ENCODE data around the gene ZNF493.

The ZNF493 gene

DNA sequence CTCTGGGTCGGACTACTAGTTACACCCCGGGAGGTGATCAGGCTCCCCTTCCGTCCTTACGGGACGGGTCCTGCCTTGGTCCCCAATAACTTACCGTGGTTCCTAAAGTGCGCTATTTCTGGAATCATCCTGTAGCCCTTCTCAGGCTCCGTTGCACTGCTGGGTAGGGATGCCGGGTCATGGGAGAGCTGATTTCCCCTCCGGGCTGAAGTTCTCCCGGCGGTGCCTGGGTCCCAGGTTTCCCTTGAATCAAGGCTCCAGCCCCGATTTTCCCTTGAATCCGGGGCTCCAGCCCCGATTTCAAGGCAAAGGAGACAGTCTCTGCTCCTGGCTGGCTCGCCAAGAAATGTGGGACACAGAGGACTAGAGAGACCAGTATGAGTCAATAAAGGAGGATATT lies 43.4 kb downstream of the ZNF493 start:
- Histone ChIP-seq H3K23ac (ENCODE audit: low read length in 2 of 2) (no peak overlapping the region), H4K8ac (ENCODE audit: low read length) (no peak overlapping the region), H3K27ac (ENCODE audit: low read length, poor library complexity, severe bottlenecking) (no peak overlapping the region), H2AK5ac (ENCODE audit: low read length, severe bottlenecking) (no peak overlapping the region), H2BK120ac (ENCODE audit: low read depth, low read length) (no peak overlapping the region), H3K4me2 (ENCODE audit: low read length, poor library complexity, severe bottlenecking) (no peak overlapping the region), H2AFZ (ENCODE audit: low read depth, low read length) (no peak overlapping the region), H3K18ac (ENCODE audit: low read depth in 1 of 2, low read length in 2 of 2) (no peak overlapping the region), H4K91ac (ENCODE audit: low read length) (no peak overlapping the region), H3K9me3 (ENCODE audit: control insufficient read depth, low read length) (peaks cover 71% of the 10 kb centered on the region), H2BK12ac (ENCODE audit: low read length in 2 of 2) (no peak overlapping the region), H3K4me3 (ENCODE audit: insufficient read depth in 1 of 2, low read depth in 1 of 2, low read length in 2 of 2) (no peak overlapping the region), H3K27me3 (ENCODE audit: control insufficient read depth in 1 of 2, insufficient read depth in 1 of 2, low read length in 2 of 2) (no peaks in the 10 kb centered on the region), H3K36me3 (ENCODE audit: control insufficient read depth in 1 of 2, insufficient read depth in 2 of 2, low read depth in 1 of 2, low read length in 2 of 2) (peaks cover 0 to 3% of the 10 kb centered on the region in 2 experiments), H3K4ac (ENCODE audit: low read depth in 1 of 2, low read length in 2 of 2) (no peak overlapping the region), H3K4me1 (ENCODE audit: control insufficient read depth, insufficient read depth, low read depth, low read length) (no peaks in the 10 kb centered on the region), H3K14ac (ENCODE audit: low read length in 2 of 2) (no peak overlapping the region), H3K79me1 (replicated peaks; ENCODE audit: low read length, poor library complexity, severe bottlenecking) (no peaks in the 10 kb centered on the region), H2BK15ac (ENCODE audit: low read depth, poor library complexity, severe bottlenecking) (no peak overlapping the region), H3K9ac (ENCODE audit: low read length) (no peak overlapping the region), H2BK5ac (ENCODE audit: low read depth, low read length, poor library complexity, severe bottlenecking) (no peak overlapping the region)
- no peak for DNase-seq
- WGBS = 87% methylated on average over 16 of the region's 16 CpGs

GRCh38 chr19:21451187-21451586 lies 54.3 kb downstream of the ZNF493 start:
- H3K27ac ChIP-seq (ENCODE audit: low read length, poor library complexity, severe bottlenecking) = no peak overlapping the region
- no peak overlapping the region for H2BK5ac ChIP-seq (ENCODE audit: low read depth, low read length, poor library complexity, severe bottlenecking)
- no peak overlapping the region for H3K18ac ChIP-seq (ENCODE audit: low read depth in 1 of 2, low read length in 2 of 2)
- no peak overlapping the region for H2BK15ac ChIP-seq (ENCODE audit: low read depth, poor library complexity, severe bottlenecking)
- WGBS = 45% methylated on average over 2 of the region's 3 CpGs
- H3K4me1 ChIP-seq (ENCODE audit: control insufficient read depth, insufficient read depth, low read depth, low read length) = no peaks in the 10 kb centered on the region
- no peaks in the 10 kb centered on the region for H3K79me1 ChIP-seq (replicated peaks; ENCODE audit: low read length, poor library complexity, severe bottlenecking)
- no peak overlapping the region for H3K23ac ChIP-seq (ENCODE audit: low read length in 2 of 2)
- no peak overlapping the region for H4K91ac ChIP-seq (ENCODE audit: low read length)
- no peak overlapping the region for H3K9ac ChIP-seq (ENCODE audit: low read length)
- no peak overlapping the region for H3K4ac ChIP-seq (ENCODE audit: low read depth in 1 of 2, low read length in 2 of 2)
- H2BK12ac ChIP-seq (ENCODE audit: low read length in 2 of 2) = no peak overlapping the region
- no peak overlapping the region for H2AFZ ChIP-seq (ENCODE audit: low read depth, low read length)
- no peak overlapping the region for H3K4me2 ChIP-seq (ENCODE audit: low read length, poor library complexity, severe bottlenecking)
- peaks cover 45% of the 10 kb centered on the region for H3K9me3 ChIP-seq (ENCODE audit: control insufficient read depth, low read length)
- no peak overlapping the region for H4K8ac ChIP-seq (ENCODE audit: low read length)
- H3K27me3 ChIP-seq (ENCODE audit: control insufficient read depth in 1 of 2, insufficient read depth in 1 of 2, low read length in 2 of 2) = no peaks in the 10 kb centered on the region
- no peak overlapping the region for H2BK120ac ChIP-seq (ENCODE audit: low read depth, low read length)
- DNase-seq = no peak
- no peak overlapping the region for H2AK5ac ChIP-seq (ENCODE audit: low read length, severe bottlenecking)
- no peak overlapping the region for H3K14ac ChIP-seq (ENCODE audit: low read length in 2 of 2)
- H3K4me3 ChIP-seq (ENCODE audit: insufficient read depth in 1 of 2, low read depth in 1 of 2, low read length in 2 of 2) = no peak overlapping the region
- H3K36me3 ChIP-seq (ENCODE audit: control insufficient read depth in 1 of 2, insufficient read depth in 2 of 2, low read depth in 1 of 2, low read length in 2 of 2) = no peaks in the 10 kb centered on the region

GRCh38 chr19:21454901-21455300 lies 58.0 kb downstream of the ZNF493 start:
- Histone ChIP-seq H3K36me3 (ENCODE audit: control insufficient read depth in 1 of 2, insufficient read depth in 2 of 2, low read depth in 1 of 2, low read length in 2 of 2) (no peaks in the 10 kb centered on the region), H3K9me3 (ENCODE audit: control insufficient read depth, low read length) (peaks cover 42% of the 10 kb centered on the region), H3K4me2 (ENCODE audit: low read length, poor library complexity, severe bottlenecking) (no peak overlapping the region), H3K79me1 (replicated peaks; ENCODE audit: low read length, poor library complexity, severe bottlenecking) (peaks cover 2% of the 10 kb centered on the region), H2BK5ac (ENCODE audit: low read depth, low read length, poor library complexity, severe bottlenecking) (no peak overlapping the region), H3K18ac (ENCODE audit: low read depth in 1 of 2, low read length in 2 of 2) (no peak overlapping the region), H2BK15ac (ENCODE audit: low read depth, poor library complexity, severe bottlenecking) (no peak overlapping the region), H3K14ac (ENCODE audit: low read length in 2 of 2) (no peak overlapping the region), H2AFZ (ENCODE audit: low read depth, low read length) (no peak overlapping the region), H3K27me3 (ENCODE audit: control insufficient read depth in 1 of 2, insufficient read depth in 1 of 2, low read length in 2 of 2) (no peaks in the 10 kb centered on the region), H3K4me1 (ENCODE audit: control insufficient read depth, insufficient read depth, low read depth, low read length) (no peaks in the 10 kb centered on the region), H3K4ac (ENCODE audit: low read depth in 1 of 2, low read length in 2 of 2) (no peak overlapping the region), H2BK12ac (ENCODE audit: low read length in 2 of 2) (no peak overlapping the region), H4K8ac (ENCODE audit: low read length) (no peak overlapping the region), H3K27ac (ENCODE audit: low read length, poor library complexity, severe bottlenecking) (no peak overlapping the region), H3K4me3 (ENCODE audit: insufficient read depth in 1 of 2, low read depth in 1 of 2, low read length in 2 of 2) (no peak overlapping the region), H3K23ac (ENCODE audit: low read length in 2 of 2) (no peak overlapping the region), H3K9ac (ENCODE audit: low read length) (no peak overlapping the region), H4K91ac (ENCODE audit: low read length) (no peak overlapping the region), H2BK120ac (ENCODE audit: low read depth, low read length) (no peak overlapping the region), H2AK5ac (ENCODE audit: low read length, severe bottlenecking) (no peak overlapping the region)
- no peak for DNase-seq
- 84% methylated on average over 3 of the region's 3 CpGs for WGBS

DNA sequence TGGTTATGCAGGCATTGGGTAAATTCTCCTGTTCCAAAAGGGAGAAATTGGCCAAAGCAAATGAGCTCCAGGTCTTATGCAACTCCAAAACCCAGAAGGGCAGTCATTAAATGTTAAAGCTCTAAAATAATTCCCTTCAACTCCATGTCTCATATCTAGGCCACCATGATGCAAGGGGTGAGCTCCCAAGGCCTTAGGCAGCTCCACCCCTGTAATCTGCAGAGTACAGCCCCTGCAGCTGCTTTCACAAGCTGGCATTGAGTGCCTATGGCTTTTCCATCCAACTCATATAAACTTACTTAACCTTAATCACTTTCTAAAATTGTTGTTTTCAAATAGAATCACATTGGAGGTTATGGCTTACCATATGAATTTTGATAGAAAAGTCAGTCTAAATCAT lies 63.8 kb downstream of the ZNF493 start:
- Histone ChIP-seq H4K91ac (ENCODE audit: low read length) (no peak overlapping the region), H3K27me3 (ENCODE audit: control insufficient read depth in 1 of 2, insufficient read depth in 1 of 2, low read length in 2 of 2) (no peaks in the 10 kb centered on the region), H3K4me1 (ENCODE audit: control insufficient read depth, insufficient read depth, low read depth, low read length) (peaks cover 7% of the 10 kb centered on the region), H2BK5ac (ENCODE audit: low read depth, low read length, poor library complexity, severe bottlenecking) (no peak overlapping the region), H3K79me1 (replicated peaks; ENCODE audit: low read length, poor library complexity, severe bottlenecking) (peaks cover 2% of the 10 kb centered on the region), H2BK120ac (ENCODE audit: low read depth, low read length) (no peak overlapping the region), H3K14ac (ENCODE audit: low read length in 2 of 2) (no peak overlapping the region), H2BK12ac (ENCODE audit: low read length in 2 of 2) (no peak overlapping the region), H2BK15ac (ENCODE audit: low read depth, poor library complexity, severe bottlenecking) (no peak overlapping the region), H3K23ac (ENCODE audit: low read length in 2 of 2) (no peak overlapping the region), H4K8ac (ENCODE audit: low read length) (no peak overlapping the region), H3K9ac (ENCODE audit: low read length) (no peak overlapping the region), H2AFZ (ENCODE audit: low read depth, low read length) (no peak overlapping the region), H3K4me3 (ENCODE audit: insufficient read depth in 1 of 2, low read depth in 1 of 2, low read length in 2 of 2) (no peak overlapping the region), H3K4ac (ENCODE audit: low read depth in 1 of 2, low read length in 2 of 2) (no peak overlapping the region), H3K36me3 (ENCODE audit: control insufficient read depth in 1 of 2, insufficient read depth in 2 of 2, low read depth in 1 of 2, low read length in 2 of 2) (no peaks in the 10 kb centered on the region), H3K18ac (ENCODE audit: low read depth in 1 of 2, low read length in 2 of 2) (no peak overlapping the region), H3K27ac (ENCODE audit: low read length, poor library complexity, severe bottlenecking) (no peak overlapping the region), H3K4me2 (ENCODE audit: low read length, poor library complexity, severe bottlenecking) (no peak overlapping the region), H2AK5ac (ENCODE audit: low read length, severe bottlenecking) (no peak overlapping the region), H3K9me3 (ENCODE audit: control insufficient read depth, low read length) (peaks cover 37% of the 10 kb centered on the region)
- DNase-seq = no peak
